ENCODE measurements around the gene NAGS.
"Not testable (repeated sequence)": the region's sequence is repeated elsewhere in the genome, so short reads cannot be mapped to it uniquely, and the experiment has no call there.

Gene NAGS

GRCh38 chr17:44004077-44004760, at the start of gene NAGS:
Gene NAGS (plus strand): TSS chr17:44004622. CDS start chr17:44004664, 42 bp downstream.
- peaks cover 55% of the 10 kb centered on the region for H3K27me3 ChIP-seq (ENCODE audit: insufficient read depth, low read length)
- no peak within 1 kb of the TSS for H3K4me3 ChIP-seq (ENCODE audit: low read length)
- no peak within 1 kb of the TSS for H2AFZ ChIP-seq (ENCODE audit: low read depth, low read length)
- H3K4me1 ChIP-seq (ENCODE audit: insufficient read depth, low read length) = peaks cover 9% of the 10 kb centered on the region
- no peaks in the 10 kb centered on the region for H3K9me3 ChIP-seq (ENCODE audit: low read length)
- no peaks in the 10 kb centered on the region for H3K36me3 ChIP-seq (ENCODE audit: insufficient read depth, low read length)

DNA sequence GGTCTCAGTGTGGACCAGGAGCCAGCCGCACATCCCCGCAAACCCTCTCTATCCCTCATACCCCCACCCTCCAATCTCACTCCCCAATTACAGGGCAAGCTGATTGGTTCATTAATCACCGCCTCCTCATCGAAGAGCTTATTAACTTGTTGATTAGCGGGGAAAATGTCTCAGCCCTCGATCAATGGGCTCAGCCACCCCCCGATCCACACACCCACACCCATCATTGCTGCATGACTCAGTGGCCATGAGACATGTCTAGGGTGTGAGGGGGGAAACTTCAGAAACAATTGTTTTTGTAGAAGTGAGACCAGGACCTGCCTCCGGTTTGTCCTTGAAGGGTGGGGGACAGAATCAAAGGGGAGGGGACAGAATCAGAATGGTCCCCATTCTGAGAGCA, 48.2 kb upstream of the NAGS start:
- no peaks in the 10 kb centered on the region for H3K9me3 ChIP-seq (ENCODE audit: low read length)
- no peaks in the 10 kb centered on the region for H3K36me3 ChIP-seq (ENCODE audit: insufficient read depth, low read length)
- no peak overlapping the region for H2AFZ ChIP-seq (ENCODE audit: low read depth, low read length)
- H3K4me1 ChIP-seq (ENCODE audit: insufficient read depth, low read length) = peaks cover 6% of the 10 kb centered on the region
- H3K4me3 ChIP-seq (ENCODE audit: low read length) = no peak overlapping the region
- H3K27me3 ChIP-seq (ENCODE audit: insufficient read depth, low read length) = peaks cover 54% of the 10 kb centered on the region

DNA sequence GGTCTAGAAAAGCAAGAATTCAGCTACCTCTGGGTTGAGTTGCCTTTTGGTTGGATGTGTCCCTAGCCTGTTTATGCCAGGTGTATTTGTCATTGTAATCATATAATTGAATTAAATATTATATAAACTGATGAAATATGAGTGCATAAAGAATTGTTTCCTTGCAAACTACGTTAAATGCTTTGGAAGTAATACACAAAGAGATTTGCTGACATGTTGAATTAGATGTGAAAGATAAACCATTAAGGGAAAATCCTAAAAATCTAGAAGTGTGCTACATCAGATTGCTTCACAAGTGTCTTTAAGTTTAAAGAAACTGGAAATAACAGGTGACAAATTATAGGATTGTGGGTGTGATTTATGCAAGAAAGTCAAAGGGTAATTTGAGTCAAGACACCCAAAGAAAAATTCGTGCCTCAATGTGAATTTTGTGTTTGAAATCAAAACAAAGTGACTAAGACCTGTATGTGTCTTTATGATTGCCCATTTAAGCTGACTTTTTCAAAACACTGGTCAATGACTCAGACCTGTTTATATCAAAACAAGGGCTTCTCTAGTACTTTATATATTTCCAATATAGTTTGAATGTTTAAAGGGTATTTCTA, 45.6 kb upstream of the NAGS start:
- peaks cover 42% of the 10 kb centered on the region for H3K27me3 ChIP-seq (ENCODE audit: insufficient read depth, low read length)
- H2AFZ ChIP-seq (ENCODE audit: low read depth, low read length) = no peak overlapping the region
- no peaks in the 10 kb centered on the region for H3K9me3 ChIP-seq (ENCODE audit: low read length)
- no peak overlapping the region for H3K4me3 ChIP-seq (ENCODE audit: low read length)
- no peaks in the 10 kb centered on the region for H3K4me1 ChIP-seq (ENCODE audit: insufficient read depth, low read length)
- no peaks in the 10 kb centered on the region for H3K36me3 ChIP-seq (ENCODE audit: insufficient read depth, low read length)

DNA sequence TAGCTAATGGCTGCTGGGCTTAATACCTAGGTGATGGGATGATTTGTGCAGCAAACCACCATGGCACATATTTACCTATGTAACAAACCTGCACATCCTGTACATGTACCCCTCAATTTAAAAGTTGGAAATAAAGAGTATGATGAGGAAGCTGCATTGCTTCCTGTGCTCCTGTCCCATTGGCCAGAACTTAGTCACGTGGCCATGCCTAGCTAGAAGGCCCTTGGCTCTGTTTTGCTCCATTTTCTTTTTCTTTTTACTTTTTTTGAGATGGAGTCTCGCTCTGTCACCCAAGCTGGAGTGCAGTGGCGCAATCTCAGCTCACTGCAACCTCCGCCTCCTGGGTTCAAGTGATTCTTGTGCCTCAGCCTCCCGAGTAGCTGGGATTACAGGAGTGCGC, 43.1 kb upstream of the NAGS start:
- H3K36me3 ChIP-seq (ENCODE audit: insufficient read depth, low read length) = not testable (repeated sequence)
- peaks cover 23% of the 10 kb centered on the region for H3K27me3 ChIP-seq (ENCODE audit: insufficient read depth, low read length)

GRCh38 chr17:43961954-43962353, 42.5 kb upstream of the NAGS start:
- H3K36me3 ChIP-seq (ENCODE audit: insufficient read depth, low read length) = no peaks in the 10 kb centered on the region
- H2AFZ ChIP-seq (ENCODE audit: low read depth, low read length) = no peak overlapping the region
- no peak overlapping the region for H3K4me3 ChIP-seq (ENCODE audit: low read length)
- no peaks in the 10 kb centered on the region for H3K4me1 ChIP-seq (ENCODE audit: insufficient read depth, low read length)
- H3K27me3 ChIP-seq (ENCODE audit: insufficient read depth, low read length) = peaks cover 23% of the 10 kb centered on the region
- no peaks in the 10 kb centered on the region for H3K9me3 ChIP-seq (ENCODE audit: low read length)

More for the DNA sequence above, 43.1 kb upstream of the NAGS start:
- H3K4me1 ChIP-seq (ENCODE audit: insufficient read depth, low read length); H3K4me3 ChIP-seq (ENCODE audit: low read length); H2AFZ ChIP-seq (ENCODE audit: low read depth, low read length); H3K9me3 ChIP-seq (ENCODE audit: low read length): not testable (repeated sequence)

GRCh38 chr17:43962479-43962878, 41.9 kb upstream of the NAGS start:
- H3K9me3 ChIP-seq (ENCODE audit: low read length) = no peaks in the 10 kb centered on the region
- H3K27me3 ChIP-seq (ENCODE audit: insufficient read depth, low read length) = peaks cover 25% of the 10 kb centered on the region
- H3K4me3 ChIP-seq (ENCODE audit: low read length) = no peak overlapping the region
- H3K36me3 ChIP-seq (ENCODE audit: insufficient read depth, low read length) = no peaks in the 10 kb centered on the region
- H2AFZ ChIP-seq (ENCODE audit: low read depth, low read length) = no peak overlapping the region
- no peaks in the 10 kb centered on the region for H3K4me1 ChIP-seq (ENCODE audit: insufficient read depth, low read length)

- Histone ChIP-seq H3K36me3 (ENCODE audit: insufficient read depth, low read length) (no peaks in the 10 kb centered on the region), H3K27me3 (ENCODE audit: insufficient read depth, low read length) (peaks cover 24% of the 10 kb centered on the region), H3K4me3 (ENCODE audit: low read length) (no peak overlapping the region), H2AFZ (ENCODE audit: low read depth, low read length) (no peak overlapping the region), H3K4me1 (ENCODE audit: insufficient read depth, low read length) (no peaks in the 10 kb centered on the region), H3K9me3 (ENCODE audit: low read length) (no peaks in the 10 kb centered on the region)
Measured at GRCh38 chr17:43966276-43966675, 38.1 kb upstream of the NAGS start.

- H2AFZ ChIP-seq (ENCODE audit: low read depth, low read length) = no peak overlapping the region
Measured at GRCh38 chr17:43967251-43967875, 37.1 kb upstream of the NAGS start.

DNA sequence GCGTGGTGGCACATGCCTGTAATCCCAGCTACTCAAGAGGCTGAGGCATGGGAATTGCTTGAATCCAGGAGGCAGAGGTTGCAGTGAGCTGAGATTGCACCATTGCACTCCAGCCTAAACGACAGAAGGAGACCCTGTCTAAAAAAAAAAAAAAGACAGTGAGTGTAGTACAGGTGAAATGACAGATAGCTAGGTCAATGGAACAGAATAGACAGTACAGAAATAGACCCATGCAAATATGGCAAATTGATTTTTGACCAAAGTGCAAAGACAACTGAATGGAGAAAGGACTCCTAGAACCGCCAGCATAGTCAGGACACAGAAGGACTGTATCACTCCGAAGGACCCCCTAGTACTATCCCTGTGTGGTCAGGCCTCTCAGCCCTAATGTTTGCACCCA, 34.1 kb upstream of the NAGS start:
- Histone ChIP-seq H3K27me3 (ENCODE audit: insufficient read depth, low read length) (peaks cover 8% of the 10 kb centered on the region), H3K4me1 (ENCODE audit: insufficient read depth, low read length) (peaks cover 4% of the 10 kb centered on the region), H3K4me3 (ENCODE audit: low read length) (no peak overlapping the region), H2AFZ (ENCODE audit: low read depth, low read length) (no peak overlapping the region), H3K36me3 (ENCODE audit: insufficient read depth, low read length) (no peaks in the 10 kb centered on the region), H3K9me3 (ENCODE audit: low read length) (no peaks in the 10 kb centered on the region)

More at GRCh38 chr17:43967251-43967875, 37.1 kb upstream of the NAGS start:
- no peaks in the 10 kb centered on the region for H3K36me3 ChIP-seq (ENCODE audit: insufficient read depth, low read length)
- no peak overlapping the region for H3K4me3 ChIP-seq (ENCODE audit: low read length)
- no peaks in the 10 kb centered on the region for H3K4me1 ChIP-seq (ENCODE audit: insufficient read depth, low read length)
- peaks cover 16% of the 10 kb centered on the region for H3K27me3 ChIP-seq (ENCODE audit: insufficient read depth, low read length)
- no peaks in the 10 kb centered on the region for H3K9me3 ChIP-seq (ENCODE audit: low read length)

- H3K27me3 ChIP-seq (ENCODE audit: insufficient read depth, low read length); H2AFZ ChIP-seq (ENCODE audit: low read depth, low read length); H3K36me3 ChIP-seq (ENCODE audit: insufficient read depth, low read length); H3K4me1 ChIP-seq (ENCODE audit: insufficient read depth, low read length); H3K4me3 ChIP-seq (ENCODE audit: low read length); H3K9me3 ChIP-seq (ENCODE audit: low read length): not testable (repeated sequence)
Measured at GRCh38 chr17:43971436-43971835, 33.0 kb upstream of the NAGS start.

DNA sequence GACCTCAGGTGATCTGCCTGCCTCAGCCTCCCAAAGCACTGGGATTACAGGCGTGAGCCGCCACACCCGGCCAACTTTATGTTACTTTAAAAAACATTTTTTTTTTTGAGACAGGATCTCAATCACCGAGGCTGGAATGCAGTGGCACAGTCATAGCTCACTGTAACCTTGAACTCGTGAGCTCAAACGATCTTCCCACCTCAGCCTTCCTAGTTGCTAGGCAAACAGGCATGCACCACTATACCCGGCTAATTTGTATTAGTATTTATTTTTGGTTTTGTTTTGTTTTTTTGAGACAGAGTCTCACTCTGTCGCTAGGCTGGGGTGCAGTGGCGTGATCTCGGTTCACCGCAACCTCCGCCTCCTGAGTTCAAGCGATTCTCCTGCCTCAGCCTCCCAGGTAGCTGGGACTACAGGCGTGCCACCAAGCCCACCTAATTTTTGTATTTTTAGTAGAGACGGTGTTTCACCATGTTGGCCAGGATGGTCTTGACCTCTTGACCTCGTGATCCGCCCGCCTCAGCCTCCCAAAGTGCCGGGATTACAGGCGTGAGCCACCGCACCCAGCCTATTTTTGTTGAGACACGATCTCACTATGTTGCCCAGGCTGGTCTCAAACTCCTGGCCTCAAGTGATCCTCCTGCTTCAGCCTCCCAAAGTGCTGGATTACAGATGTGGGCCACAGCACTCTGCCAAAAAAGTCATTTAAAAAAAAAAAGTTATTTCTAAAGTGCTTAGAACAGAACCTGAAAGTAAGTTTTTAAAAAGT, 31.8 kb upstream of the NAGS start:
- not testable (repeated sequence) for H3K9me3 ChIP-seq (ENCODE audit: low read length); H3K36me3 ChIP-seq (ENCODE audit: insufficient read depth, low read length); H2AFZ ChIP-seq (ENCODE audit: low read depth, low read length); H3K4me1 ChIP-seq (ENCODE audit: insufficient read depth, low read length); H3K27me3 ChIP-seq (ENCODE audit: insufficient read depth, low read length); H3K4me3 ChIP-seq (ENCODE audit: low read length)

DNA sequence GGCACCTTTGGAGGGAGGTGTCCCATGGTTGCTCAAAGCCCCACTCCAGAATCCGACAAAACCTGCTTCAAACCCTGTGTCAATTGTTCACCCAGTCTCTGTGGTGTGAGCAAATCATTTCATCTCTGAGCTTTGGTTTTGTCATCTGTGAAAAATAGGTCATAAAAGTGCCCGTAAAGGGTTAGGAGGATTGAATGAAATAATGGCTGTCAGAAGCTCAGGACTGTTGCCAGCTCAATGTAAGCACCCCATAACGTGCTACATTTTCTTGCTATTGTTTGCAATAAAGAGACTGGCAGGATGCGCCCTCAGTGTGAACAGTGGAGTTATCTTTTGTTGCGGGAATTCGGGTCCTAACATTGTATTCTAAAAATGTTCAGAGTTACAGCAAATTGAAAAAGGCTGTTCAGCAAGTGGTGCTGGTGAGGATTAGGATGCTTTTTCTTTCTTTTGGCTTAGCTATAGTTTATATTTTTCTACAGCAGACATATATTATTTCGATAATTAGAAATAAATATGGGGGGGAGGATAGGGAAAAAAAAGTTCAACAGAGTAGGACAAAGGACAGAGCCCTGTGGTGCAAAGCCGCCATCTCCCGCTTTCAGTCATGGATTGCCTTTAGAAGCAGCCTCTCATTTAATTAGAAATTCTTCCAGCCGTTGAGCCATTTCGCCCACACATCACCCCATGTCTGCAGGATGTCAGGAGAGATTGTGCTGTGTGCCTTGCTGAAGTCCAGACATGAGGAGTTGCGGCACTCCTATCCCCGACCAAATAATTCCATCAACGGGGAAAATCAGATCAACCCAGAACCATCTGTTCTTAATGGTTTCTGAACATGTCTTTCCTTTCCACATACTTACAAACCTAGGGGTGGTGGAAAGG, 29.8 kb upstream of the NAGS start:
- Histone ChIP-seq H3K27me3 (ENCODE audit: insufficient read depth, low read length) (peaks cover 11% of the 10 kb centered on the region), H3K4me1 (ENCODE audit: insufficient read depth, low read length) (peaks cover 4% of the 10 kb centered on the region), H3K36me3 (ENCODE audit: insufficient read depth, low read length) (no peaks in the 10 kb centered on the region), H2AFZ (ENCODE audit: low read depth, low read length) (no peak overlapping the region), H3K4me3 (ENCODE audit: low read length) (no peak overlapping the region), H3K9me3 (ENCODE audit: low read length) (no peaks in the 10 kb centered on the region)
